GM18907 (cell line): ENCODE measurements around the gene SCRN1.
"Not testable (repeated sequence)": the region's sequence is repeated elsewhere in the genome, so short reads cannot be mapped to it uniquely, and the experiment has no call there.

Experiments used
- ATAC-seq: cut with Tn5 transposase; IDR thresholded peaks from one replicate; pipeline ENCODE4 v1.9.1; 2021; ENCODE audit warnings: mild to moderate bottlenecking, moderate library complexity; ENCODE audit not compliant: unreplicated experiment

Gene SCRN1

GRCh38 chr7:29893351-29893965 is 96.1 kb downstream of the SCRN1 start:
- ATAC-seq: no peak

- ATAC-seq: no peak
Measured at GRCh38 chr7:29892231-29892630, 97.4 kb downstream of the SCRN1 start.

- no peak for ATAC-seq
Measured at GRCh38 chr7:29891766-29892165, 97.8 kb downstream of the SCRN1 start.

- not testable (repeated sequence) for ATAC-seq
Measured at GRCh38 chr7:29890786-29891185, 98.8 kb downstream of the SCRN1 start.

DNA sequence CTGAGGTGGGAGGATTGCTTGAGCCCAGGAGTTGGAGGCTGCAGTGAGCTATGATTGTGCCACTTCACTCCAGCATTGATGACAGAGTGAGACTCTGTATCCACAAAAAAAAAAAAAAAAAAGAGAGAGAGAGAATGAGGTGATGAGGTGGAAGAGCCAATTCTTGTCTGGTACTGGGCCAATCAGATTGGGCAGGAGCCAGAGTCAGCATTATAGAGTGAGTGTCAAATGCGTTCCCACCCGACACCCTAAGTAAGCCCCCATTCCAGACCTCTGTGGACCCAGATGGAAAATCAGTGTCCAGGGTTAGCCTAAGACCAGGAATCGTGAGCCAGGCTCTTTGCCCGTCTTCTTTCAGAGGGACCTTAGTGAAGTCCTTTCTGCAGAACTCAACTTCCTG is 99.3 kb downstream of the SCRN1 start:
- ATAC-seq: no peak

GRCh38 chr7:29889288-29889687 is 100.3 kb downstream of the SCRN1 start:
- no peak for ATAC-seq

DNA sequence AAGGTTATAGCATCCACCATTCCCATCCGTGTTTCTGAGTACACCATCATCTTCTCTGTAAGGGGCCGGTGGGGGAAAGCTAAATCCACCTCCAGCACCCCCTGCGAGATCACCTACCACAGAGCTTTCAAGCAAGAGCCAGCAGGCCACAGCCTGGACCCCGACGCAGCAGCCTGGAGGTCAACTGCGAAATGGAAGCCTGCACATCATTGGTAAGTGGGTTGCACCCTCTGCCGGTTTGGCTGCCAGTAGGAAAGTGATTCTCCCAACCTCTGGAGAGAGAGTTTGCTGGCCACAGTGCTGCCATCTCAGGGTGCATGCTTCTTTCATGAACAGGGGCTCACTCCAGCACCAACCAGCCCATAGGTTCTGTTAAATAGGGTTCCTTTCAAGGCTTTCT is 101.6 kb downstream of the SCRN1 start:
- ATAC-seq: no peak

DNA sequence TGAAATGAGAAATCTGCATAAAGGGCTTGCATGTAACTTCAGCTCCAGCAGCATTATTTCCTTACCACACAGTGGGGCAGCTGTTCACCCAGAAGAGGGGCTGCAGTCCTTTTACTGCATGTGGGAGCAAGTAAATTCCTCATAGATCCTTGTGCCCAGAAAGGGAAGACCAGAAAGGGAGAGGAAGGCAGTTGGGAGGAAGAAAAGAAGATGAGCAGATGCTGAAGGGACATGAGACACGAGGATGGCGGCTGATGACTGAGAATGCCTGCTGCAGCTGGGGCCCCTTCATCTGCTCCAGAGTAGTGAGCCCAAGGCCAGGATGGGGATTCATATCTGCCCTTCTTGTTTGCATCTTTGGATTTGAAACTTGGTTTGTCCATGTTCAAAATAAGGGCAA is 102.8 kb downstream of the SCRN1 start:
- no peak for ATAC-seq

DNA sequence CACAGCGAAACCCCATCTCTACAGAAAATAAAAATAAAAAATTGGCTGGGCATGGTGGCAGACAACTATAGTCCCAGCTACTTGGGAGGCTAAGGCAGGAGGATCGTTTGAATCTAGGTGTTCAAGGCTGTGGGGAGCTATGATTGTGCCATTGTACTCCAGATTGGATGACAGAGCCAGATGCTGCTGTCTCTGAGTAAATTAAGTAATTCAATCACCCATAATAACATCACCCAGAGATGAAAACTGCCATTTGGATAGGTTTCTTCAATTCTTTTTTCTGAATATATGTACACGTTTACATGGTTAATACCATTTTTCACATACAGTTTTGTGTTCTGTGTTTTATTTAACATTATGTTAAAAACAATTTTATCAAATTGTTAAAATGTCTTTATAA is 104.0 kb downstream of the SCRN1 start:
- ATAC-seq: no peak

- no peak for ATAC-seq
Measured at GRCh38 chr7:29884399-29885272, 105.0 kb downstream of the SCRN1 start.

- no peak for ATAC-seq
Measured at GRCh38 chr7:29883462-29884398, 105.9 kb downstream of the SCRN1 start.

DNA sequence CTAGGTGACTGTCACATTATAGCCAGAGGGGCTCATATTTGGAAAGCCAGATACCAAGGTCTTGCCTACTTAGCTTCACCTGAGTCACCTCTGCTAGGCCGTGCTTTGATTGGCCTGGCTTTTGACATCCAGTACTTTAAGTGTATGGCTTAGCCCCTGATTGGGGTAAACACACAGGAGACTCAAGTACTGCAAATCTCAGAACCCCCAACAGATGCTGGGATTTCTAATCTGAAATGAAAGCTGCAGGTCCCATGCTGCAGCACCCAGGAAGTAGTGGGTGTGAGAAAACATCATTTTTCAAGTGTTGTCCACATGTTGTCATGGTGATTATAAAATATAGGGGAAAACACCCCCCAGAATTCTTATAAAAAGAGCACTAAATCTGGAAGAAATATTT is 107.1 kb downstream of the SCRN1 start:
- no peak for ATAC-seq

DNA sequence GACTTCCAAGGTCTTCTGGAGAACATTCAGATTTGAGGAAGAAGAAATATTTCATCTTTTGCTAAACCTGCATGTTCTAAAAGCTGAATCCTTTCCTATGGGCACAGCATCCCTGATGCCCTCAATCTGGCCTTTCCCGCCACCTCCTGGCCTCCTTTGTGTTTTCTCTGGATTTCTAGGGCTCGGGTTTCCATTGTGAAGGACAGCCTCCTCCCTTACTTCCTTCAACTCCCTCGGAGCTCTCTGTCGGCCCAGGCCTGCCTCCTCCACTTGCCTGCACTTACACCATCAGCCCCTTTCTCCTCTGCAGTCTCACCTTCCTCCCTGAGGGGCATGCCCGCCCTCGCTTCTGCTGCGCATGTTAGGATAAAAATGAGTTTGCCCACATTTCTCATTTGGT is 107.9 kb downstream of the SCRN1 start:
- no peak for ATAC-seq

DNA sequence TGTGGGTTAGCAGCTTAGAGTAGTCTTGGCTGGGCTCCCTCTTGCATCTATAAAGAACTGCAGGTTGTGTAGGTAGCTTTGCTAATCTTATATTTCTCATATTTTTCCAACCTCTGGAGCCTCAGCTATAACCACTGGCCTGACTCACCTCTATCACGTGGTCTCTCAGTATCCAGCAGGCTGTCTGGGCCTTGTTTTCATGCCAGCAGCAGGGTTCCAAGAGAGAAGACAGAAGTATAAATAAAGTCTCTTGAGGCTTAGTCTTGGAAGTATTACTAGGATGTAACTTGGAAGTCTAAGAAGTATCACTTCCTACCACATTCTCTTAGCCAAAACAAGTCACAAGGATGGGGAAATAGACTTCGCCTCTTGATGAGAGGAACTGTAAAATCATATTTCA is 110.0 kb downstream of the SCRN1 start:
- no peak for ATAC-seq

DNA sequence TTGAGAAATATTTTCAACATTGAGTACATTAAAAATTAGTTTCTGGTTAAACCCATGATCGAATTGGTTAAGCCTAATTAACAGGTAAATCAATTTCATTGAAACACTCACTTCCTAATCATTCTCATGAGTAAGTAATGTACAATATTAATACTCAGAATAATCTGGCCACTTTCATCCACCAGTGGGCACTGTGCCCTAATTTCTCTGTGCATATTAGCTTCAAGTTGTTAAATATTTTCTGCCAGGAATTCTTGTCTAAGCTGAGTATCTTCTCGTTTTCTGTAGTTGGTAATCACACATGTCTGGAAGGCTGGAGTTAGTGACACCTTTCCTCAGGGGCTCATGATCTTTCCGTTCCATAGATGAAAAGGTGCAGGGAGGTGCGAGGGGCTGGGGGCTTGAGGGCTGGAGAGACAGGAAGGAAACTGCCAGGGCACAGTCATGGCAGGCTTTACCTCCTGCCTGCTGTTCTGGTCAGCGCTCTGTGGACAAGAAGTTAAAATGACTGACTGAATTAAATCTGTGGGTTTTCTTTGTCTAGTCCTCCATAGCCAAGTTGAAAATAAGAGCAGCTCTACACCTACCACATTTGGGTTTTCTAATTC is 111.4 kb downstream of the SCRN1 start:
- no peak for ATAC-seq

GRCh38 chr7:29877196-29877595 is 112.4 kb downstream of the SCRN1 start:
- no peak for ATAC-seq

DNA sequence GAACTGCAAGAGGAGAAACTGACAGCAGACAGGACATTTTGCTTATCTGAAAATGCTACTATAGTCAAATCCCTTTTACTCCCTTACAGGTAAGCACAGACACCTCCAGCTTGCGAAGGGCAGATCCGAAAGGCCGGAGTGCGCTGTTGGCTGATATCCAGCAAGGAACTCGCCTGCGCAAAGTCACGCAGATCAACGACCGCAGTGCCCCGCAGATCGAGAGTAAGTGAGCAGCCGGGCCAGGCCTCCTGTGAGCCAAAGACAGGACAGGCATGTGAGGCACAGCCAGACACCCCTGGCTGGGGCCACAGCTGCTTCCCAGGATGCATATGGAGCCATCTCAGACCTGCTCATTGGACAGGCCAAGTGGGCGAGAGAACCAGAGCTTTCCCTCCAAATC is 113.9 kb downstream of the SCRN1 start:
- ATAC-seq: no peak

DNA sequence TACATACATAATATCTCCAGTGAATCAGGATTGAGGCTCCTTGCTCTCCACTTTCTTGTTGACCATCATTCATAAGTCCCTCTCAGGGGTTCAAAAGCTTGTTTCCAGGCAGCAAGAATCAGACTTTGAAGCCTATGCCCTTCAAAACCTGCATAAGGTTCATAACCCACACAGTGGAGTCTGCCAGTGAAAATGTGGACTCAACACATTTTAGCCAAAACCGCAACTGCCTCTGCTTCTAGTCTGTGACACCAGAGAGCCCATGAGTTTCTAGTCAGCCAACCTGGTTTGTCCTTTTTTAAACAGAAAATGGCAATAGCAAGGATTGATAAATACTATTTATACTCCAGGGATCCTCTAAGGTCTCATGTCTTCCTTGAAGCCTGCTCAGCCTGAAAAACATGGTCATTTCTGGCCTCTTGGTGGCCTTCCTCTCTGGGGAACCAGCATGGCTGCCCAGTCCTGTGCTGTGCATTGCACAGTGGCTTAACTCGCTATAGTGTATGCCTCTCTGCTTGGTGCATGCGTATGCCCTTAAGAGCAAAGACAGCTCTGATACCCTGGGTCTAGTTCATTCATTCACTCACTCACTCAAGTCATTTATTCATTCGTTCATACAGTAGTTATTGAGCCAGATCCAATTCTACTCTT is 115.8 kb downstream of the SCRN1 start:
- ATAC-seq: no peak

GRCh38 chr7:29871787-29872398 is 117.7 kb downstream of the SCRN1 start:
- ATAC-seq: no peak
